IPS DF 6.9 (cell line): ENCODE results near the gene BCAS3.
"Not testable (repeated sequence)": the region's sequence is repeated elsewhere in the genome, so short reads cannot be mapped to it uniquely, and the experiment has no call there.

Experiments used
- DNase-seq: peaks from one replicate; pipeline ENCODE4 v3.0.0-alpha.2; 2013; ENCODE audit warnings: low read depth, low spot score
- H3K27ac ChIP-seq: one replicate; pipeline ENCODE4 v1.5.1; 2013; ENCODE audit warnings: low read length, control low read depth
- H3K27me3 ChIP-seq: 2 replicates; pipeline ENCODE4 v1.6.1; 2013; ENCODE audit warnings: mild to moderate bottlenecking, low read length; ENCODE audit not compliant: control insufficient read depth, insufficient read depth
- H3K36me3 ChIP-seq: 2 replicates; pipeline ENCODE4 v1.6.1; 2013; ENCODE audit warnings: low read length; ENCODE audit not compliant: control insufficient read depth, insufficient read depth
- H3K4me1 ChIP-seq: 2 replicates; pipeline ENCODE4 v1.6.1; 2013; ENCODE audit warnings: low read length; ENCODE audit not compliant: control insufficient read depth, insufficient read depth
- H3K4me3 ChIP-seq: 2 replicates; pipeline ENCODE4 v1.5.1; 2013; ENCODE audit warnings: mild to moderate bottlenecking, low read length
- H3K9me3 ChIP-seq: 2 replicates; pipeline ENCODE4 v1.6.1; 2013; ENCODE audit warnings: low read length, inconsistent platforms; ENCODE audit not compliant: control insufficient read depth, insufficient read depth
- WGBS: extraction: QIAGEN DNeasy Blood & Tissue Kit; methylation state at CpG from one replicate; pipeline ENCODE4 v1.1.7; 2013; ENCODE audit warnings: mixed read lengths, missing lambda C conversion rate; ENCODE audit not compliant: insufficient read length, insufficient coverage; 5-methylcytosine and 5-hydroxymethylcytosine counted together

BCAS3 gene

GRCh38 chr17:60752873-60753577 lies 75.4 kb downstream of the BCAS3 start:
- WGBS, result no CpG with 5 or more reads among the region's 8 CpGs
- no peaks in the 10 kb centered on the region for H3K36me3 ChIP-seq

GRCh38 chr17:60754057-60754604 lies 76.5 kb downstream of the BCAS3 start:
- H3K36me3 ChIP-seq, result no peaks in the 10 kb centered on the region
- H3K9me3 ChIP-seq, result no peaks in the 10 kb centered on the region
- no peaks in the 10 kb centered on the region for H3K27me3 ChIP-seq
- H3K4me3 ChIP-seq, result no peak overlapping the region
- no CpG with 5 or more reads among the region's 8 CpGs for WGBS
- DNase-seq, result no peak
- no peaks in the 10 kb centered on the region for H3K4me1 ChIP-seq
- no peak overlapping the region for H3K27ac ChIP-seq

More at GRCh38 chr17:60752873-60753577, 75.4 kb downstream of the BCAS3 start:
- Histone ChIP-seq H3K4me1 (no peaks in the 10 kb centered on the region), H3K27me3 (no peaks in the 10 kb centered on the region), H3K4me3 (no peak overlapping the region), H3K9me3 (no peaks in the 10 kb centered on the region), H3K27ac (no peak overlapping the region)
- DNase-seq, result no peak

- no CpG with 5 or more reads among the region's 12 CpGs for WGBS
- not testable (repeated sequence) for H3K4me3 ChIP-seq, H3K36me3 ChIP-seq, H3K27me3 ChIP-seq, H3K27ac ChIP-seq, H3K9me3 ChIP-seq, H3K4me1 ChIP-seq, DNase-seq
Measured at GRCh38 chr17:60756798-60757197, 79.1 kb downstream of the BCAS3 start.

GRCh38 chr17:60757437-60757836 lies 79.8 kb downstream of the BCAS3 start:
- Histone ChIP-seq H3K4me1 (no peaks in the 10 kb centered on the region), H3K4me3 (no peak overlapping the region), H3K27ac (no peak overlapping the region), H3K27me3 (no peaks in the 10 kb centered on the region), H3K36me3 (no peaks in the 10 kb centered on the region), H3K9me3 (no peaks in the 10 kb centered on the region)
- WGBS, result no CpG with 5 or more reads among the region's 1 CpG
- DNase-seq, result no peak

- no peaks in the 10 kb centered on the region for H3K4me1 ChIP-seq
Measured at GRCh38 chr17:60759756-60760155, 82.1 kb downstream of the BCAS3 start.

GRCh38 chr17:60761301-60761700 lies 83.7 kb downstream of the BCAS3 start:
- WGBS, result no CpG with 5 or more reads among the region's 6 CpGs
- not testable (repeated sequence) for H3K9me3 ChIP-seq, DNase-seq, H3K36me3 ChIP-seq, H3K4me1 ChIP-seq, H3K27me3 ChIP-seq, H3K27ac ChIP-seq, H3K4me3 ChIP-seq

More at GRCh38 chr17:60759756-60760155, 82.1 kb downstream of the BCAS3 start:
- Histone ChIP-seq H3K9me3 (no peaks in the 10 kb centered on the region), H3K27me3 (no peaks in the 10 kb centered on the region), H3K27ac (no peak overlapping the region), H3K36me3 (no peaks in the 10 kb centered on the region), H3K4me3 (no peak overlapping the region)
- DNase-seq, result no peak

- Histone ChIP-seq H3K9me3 (no peaks in the 10 kb centered on the region), H3K36me3 (no peaks in the 10 kb centered on the region), H3K4me1 (no peaks in the 10 kb centered on the region), H3K4me3 (no peak overlapping the region), H3K27me3 (no peaks in the 10 kb centered on the region), H3K27ac (no peak overlapping the region)
- no CpG with 5 or more reads among the region's 13 CpGs for WGBS
- no peak for DNase-seq
Measured at GRCh38 chr17:60766778-60767190, 89.1 kb downstream of the BCAS3 start.

- no peak for DNase-seq
- H3K27me3 ChIP-seq, result no peaks in the 10 kb centered on the region
- no CpG with 5 or more reads among the region's 4 CpGs for WGBS
- H3K4me1 ChIP-seq, result no peaks in the 10 kb centered on the region
- H3K36me3 ChIP-seq, result no peaks in the 10 kb centered on the region
- H3K27ac ChIP-seq, result no peak overlapping the region
- no peak overlapping the region for H3K4me3 ChIP-seq
- H3K9me3 ChIP-seq, result no peaks in the 10 kb centered on the region
Measured at GRCh38 chr17:60767744-60768308, 90.2 kb downstream of the BCAS3 start.

- Histone ChIP-seq H3K27me3 (no peaks in the 10 kb centered on the region), H3K27ac (no peak overlapping the region), H3K4me1 (no peaks in the 10 kb centered on the region), H3K9me3 (no peaks in the 10 kb centered on the region), H3K4me3 (no peak overlapping the region), H3K36me3 (no peaks in the 10 kb centered on the region)
- no CpG with 5 or more reads among the region's 3 CpGs for WGBS
- no peak for DNase-seq
Measured at GRCh38 chr17:60769327-60769726, 91.7 kb downstream of the BCAS3 start.

GRCh38 chr17:60770946-60771422 lies 93.3 kb downstream of the BCAS3 start:
- H3K4me1 ChIP-seq, result no peaks in the 10 kb centered on the region
- DNase-seq, result no peak
- H3K4me3 ChIP-seq, result no peak overlapping the region
- H3K27me3 ChIP-seq, result no peaks in the 10 kb centered on the region
- no CpG with 5 or more reads among the region's 8 CpGs for WGBS
- no peak overlapping the region for H3K27ac ChIP-seq
- no peaks in the 10 kb centered on the region for H3K9me3 ChIP-seq
- H3K36me3 ChIP-seq, result no peaks in the 10 kb centered on the region
